B cell (primary cell): ENCODE measurements around the gene TYSND1. TPM values are rescaled to one million over a fixed set of nuclear protein-coding genes. Genes with fewer than 3 reads are reported as not detected.

Source experiments
- ATAC-seq: fragments of 200-7000 bp; cut with Tn5 transposase; one replicate; pipeline ENCODE4 v1.10.0; 2021; ENCODE audit warnings: low read depth, mild to moderate bottlenecking, moderate number of reproducible peaks, moderate library complexity
- CTCF ChIA-PET: fragments of 350-600 bp; sonication (Branson Sonifier 250); formaldehyde crosslinking; loops from one replicate; lab custom pipeline; 2021; ENCODE audit warnings: antibody characterized with exemption, inconsistent platforms; lab: Charles Lee
- POLR2A ChIA-PET: fragments of 350-600 bp; sonication (Branson Sonifier 250); formaldehyde crosslinking; loops from one replicate; lab custom pipeline; 2021; ENCODE audit warnings: antibody characterized with exemption; lab: Charles Lee
- DNase-seq: peaks from one replicate; pipeline ENCODE4 v3.0.0; 2013
- H2AFZ ChIP-seq: 2 replicates; pipeline ENCODE4 v1.6.1; 2012; ENCODE audit warnings: mild to moderate bottlenecking, low read depth, low read length; ENCODE audit not compliant: insufficient read depth, poor library complexity, severe bottlenecking
- H3K27ac ChIP-seq, 2 donors: 1 replicate in 1 of 2; 2 replicates in 1 of 2; pipeline ENCODE4 v1.5.1; 2012 to 2013; ENCODE audit warnings: low read length in 2 of 2, mild to moderate bottlenecking in 2 of 2, moderate library complexity in 1 of 2
- H3K27me3 ChIP-seq, 4 experiments: fragments of 200-600 bp in 1 of 4; sonication (generic) in 1 of 4; replicated peaks in 1 of 4; 1 replicate in 2 of 4; 2 replicates in 2 of 4; pipeline versions ENCODE4 v1.6.1 to v1.7.0; 2013 to 2016; ENCODE audit warnings: low read length in 3 of 4, mild to moderate bottlenecking in 2 of 4, mixed read lengths in 1 of 4, moderate library complexity in 1 of 4; ENCODE audit not compliant: insufficient read depth in 4 of 4, control insufficient read depth in 3 of 4; ENCODE audit errors: control extremely low read depth in 1 of 4
- H3K36me3 ChIP-seq, 2 experiments: replicated peaks in 1 of 2; 1 replicate in 1 of 2; 2 replicates in 1 of 2; pipeline versions ENCODE4 v1.6.1 to v1.7.1; 2013; ENCODE audit warnings: low read length in 1 of 2; ENCODE audit not compliant: insufficient read depth in 2 of 2, control insufficient read depth in 1 of 2; ENCODE audit errors: control extremely low read depth in 1 of 2, extremely low read depth in 1 of 2
- H3K4me1 ChIP-seq, 2 donors: fragments of 200-600 bp in 1 of 2; sonication (generic) in 1 of 2; 1 replicate in 1 of 2; 2 replicates in 1 of 2; pipeline versions ENCODE4 v1.5.1 to v1.6.1; 2013 to 2017; ENCODE audit warnings: low read length in 2 of 2; ENCODE audit not compliant: control insufficient read depth in 2 of 2, insufficient read depth in 2 of 2
- H3K4me2 ChIP-seq: replicated peaks from 2 replicates; pipeline ENCODE3; 2012; ENCODE audit warnings: mild to moderate bottlenecking, low read depth, low read length; ENCODE audit not compliant: poor library complexity, severe bottlenecking
- H3K4me3 ChIP-seq, 5 experiments: fragments of 200-600 bp in 1 of 5; sonication (generic) in 1 of 5; 1 replicate in 3 of 5; 2 replicates in 2 of 5; pipeline versions ENCODE4 v1.5.1 to v1.7.0; 2011 to 2016; ENCODE audit warnings: low read length in 4 of 5, mild to moderate bottlenecking in 4 of 5, low read depth in 2 of 5, control low read depth in 1 of 5, moderate library complexity in 1 of 5; ENCODE audit not compliant: insufficient read depth in 1 of 5; ENCODE audit errors: control extremely low read depth in 1 of 5, extremely low read depth in 1 of 5
- H3K79me2 ChIP-seq: fragments of 200-600 bp; sonication (generic); one replicate; pipeline ENCODE4 v1.6.0; 2016; ENCODE audit warnings: low read length; ENCODE audit not compliant: control insufficient read depth, insufficient read depth
- H3K9ac ChIP-seq: fragments of 200-600 bp; sonication (generic); 2 replicates; pipeline ENCODE4 v1.6.1; 2017; ENCODE audit warnings: mild to moderate bottlenecking, low read length, moderate library complexity
- H3K9me3 ChIP-seq, 3 donors: one replicate each; pipeline versions ENCODE4 v1.6.1 to v1.7.1; 2013; ENCODE audit warnings: low read length in 2 of 3; ENCODE audit not compliant: control insufficient read depth in 2 of 3, insufficient read depth in 1 of 3; ENCODE audit errors: control extremely low read depth in 1 of 3
- H4K20me1 ChIP-seq: 2 replicates; pipeline ENCODE4 v1.6.0; 2012; ENCODE audit warnings: mild to moderate bottlenecking, low read length; ENCODE audit not compliant: insufficient read depth, control insufficient read depth, poor library complexity, severe bottlenecking
- H3K27ac Mint-ChIP-seq: one replicate; pipeline ENCODE4 v1.8.0; 2021; ENCODE audit warnings: mixed read lengths
- H3K27me3 Mint-ChIP-seq: one replicate; pipeline ENCODE4 v1.8.0; 2021; ENCODE audit warnings: mixed read lengths
- H3K4me1 Mint-ChIP-seq: one replicate; pipeline ENCODE4 v1.8.0; 2021; ENCODE audit warnings: mixed read lengths
- H3K4me3 Mint-ChIP-seq: one replicate; pipeline ENCODE4 v1.8.0; 2021; ENCODE audit warnings: mixed read lengths
- H3K9me3 Mint-ChIP-seq: one replicate; pipeline ENCODE4 v1.8.0; 2022; ENCODE audit warnings: mixed read lengths; ENCODE audit not compliant: insufficient read depth
- CTCF ChIP-seq: fragments of 200-600 bp; IDR thresholded peaks from one replicate; pipeline ENCODE4 v1.8.0; 2022; ENCODE audit warnings: antibody characterized with exemption, mild to moderate bottlenecking
- EZH2 ChIP-seq: IDR thresholded peaks from 2 replicates; pipeline ENCODE4 v1.6.1; 2012; ENCODE audit warnings: borderline replicate concordance, low read depth, mild to moderate bottlenecking, moderate library complexity, low read length; ENCODE audit not compliant: insufficient read depth, poor library complexity, severe bottlenecking
- WGBS: methylation state at CpG from one replicate; pipeline ENCODE4 v1.1.5; 2013; ENCODE audit warnings: missing lambda C conversion rate; ENCODE audit not compliant: insufficient coverage; 5-methylcytosine and 5-hydroxymethylcytosine counted together
- intact Hi-C: fragments of 100-400 bp; cut with micrococcal nuclease; formaldehyde crosslinking; loops from one replicate; pipeline ENCODE4 v1.10.0; 2022
- polyA plus RNA-seq: library from polyadenylated mRNA; depleted of rRNA; stranded (reverse); fragments of >200 nt; gene quantifications from 2 replicates; pipeline ENCODE4 v1.2.3, GENCODE V29; 2012
- total RNA-seq, 2 donors: library from RNA; stranded (reverse); fragments of 120-200 nt in 1 of 2; gene quantifications; 1 replicate in 1 of 2; 2 replicates in 1 of 2; pipeline versions ENCODE4 v1.2.3 to v1.2.4, GENCODE V29; 2013 to 2022

The TYSND1 gene
- total and polyA plus RNA-seq, 2 donors (not counting 1 experiment from before 2014, with no cell fraction given), result 28.0 to 34.1 TPM

DNA sequence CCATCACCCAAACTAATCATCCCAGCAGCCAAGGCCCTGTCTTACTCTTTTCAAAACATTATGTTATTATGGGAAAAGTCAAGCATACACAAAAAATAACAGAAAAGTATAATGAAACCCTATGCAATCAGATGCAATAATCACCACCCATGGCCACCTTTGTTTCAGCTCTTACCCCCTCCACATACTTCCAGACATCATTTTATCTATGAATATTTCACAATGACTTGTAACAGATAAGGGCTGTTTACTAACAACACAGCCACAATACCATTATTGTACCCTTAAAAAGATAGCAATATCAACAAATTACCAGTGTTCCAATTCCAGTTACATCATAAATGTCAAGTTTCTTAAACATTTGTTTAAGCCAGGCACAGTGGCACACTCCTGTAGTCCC lies 49.0 kb downstream of the TYSND1 start:
- no peak overlapping the region for H3K4me3 Mint-ChIP-seq
- Histone ChIP-seq H3K9me3 (no peaks in the 10 kb centered on the region), H4K20me1 (no peaks in the 10 kb centered on the region), H3K27me3 (no peaks in the 10 kb centered on the region), H3K4me1 (no peaks in the 10 kb centered on the region), H3K9ac (no peak overlapping the region), H3K27ac (no peak overlapping the region), H3K79me2 (no peaks in the 10 kb centered on the region), H2AFZ (no peak overlapping the region), H3K4me3 (no peak overlapping the region), H3K36me3 (no peaks in the 10 kb centered on the region), H3K4me2 (no peak overlapping the region)
- peaks cover 10% of the 10 kb centered on the region for H3K27me3 Mint-ChIP-seq
- DNase-seq (no peak), ATAC-seq (no peak)
- POLR2A ChIA-PET, result no interaction called here
- no peak overlapping the region for H3K27ac Mint-ChIP-seq
- H3K4me1 Mint-ChIP-seq, result no peaks in the 10 kb centered on the region
- H3K9me3 Mint-ChIP-seq, result no peaks in the 10 kb centered on the region
- CTCF ChIA-PET, result no interaction called here
- no peak for TF ChIP-seq CTCF
- no peak for TF ChIP-seq EZH2
- intact Hi-C loops, result no loop called here

DNA sequence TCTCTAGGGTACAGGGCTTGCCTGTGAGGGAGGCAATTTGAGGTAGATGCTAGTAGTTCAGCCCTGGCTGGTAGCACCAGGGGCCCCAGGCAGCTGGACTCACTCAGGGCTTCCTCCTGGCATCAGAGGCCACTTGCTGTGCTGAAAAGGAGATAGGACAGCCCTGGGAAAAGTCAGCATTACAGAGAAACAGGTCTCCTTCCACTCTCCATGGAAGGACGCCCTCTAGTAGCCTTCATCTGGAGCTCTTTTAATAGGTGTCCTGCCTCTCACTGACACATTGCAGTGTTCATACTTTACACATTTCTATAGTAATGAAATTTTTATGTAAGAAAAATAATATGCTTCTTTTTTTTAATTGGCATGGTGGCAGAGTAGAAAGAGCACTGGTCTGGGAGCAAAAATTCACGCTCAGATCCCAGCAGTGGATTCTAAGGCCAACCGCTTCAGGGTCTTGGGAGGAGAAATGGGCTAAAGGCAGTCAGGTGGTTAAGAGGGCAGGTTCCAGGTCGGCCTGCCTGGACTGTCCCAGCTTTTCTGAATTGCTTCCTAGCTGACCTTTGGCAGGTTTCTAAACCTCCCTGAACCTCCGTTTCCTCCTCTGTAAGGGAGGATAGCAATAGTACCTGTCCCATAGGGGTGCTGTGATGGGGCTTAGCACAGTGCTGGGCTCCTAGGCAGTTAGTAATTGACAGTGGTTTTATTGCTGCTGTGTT lies 49.6 kb downstream of the TYSND1 start:
- no peaks in the 10 kb centered on the region for H3K79me2 ChIP-seq
- intact Hi-C loops, result no loop called here
- no peak for TF ChIP-seq EZH2
- TF ChIP-seq CTCF, result no peak
- H3K27ac ChIP-seq, result no peak overlapping the region
- H3K4me1 Mint-ChIP-seq, result no peaks in the 10 kb centered on the region
- DNase-seq (no peak), ATAC-seq (no peak)
- no peaks in the 10 kb centered on the region for H3K4me1 ChIP-seq
- WGBS, result 100% methylated on average over 3 of the region's 5 CpGs
- no peak overlapping the region for H3K4me2 ChIP-seq
- H3K9ac ChIP-seq, result no peak overlapping the region
- no peaks in the 10 kb centered on the region for H3K36me3 ChIP-seq
- no peaks in the 10 kb centered on the region for H3K27me3 ChIP-seq
- no peak overlapping the region for H2AFZ ChIP-seq
- H3K4me3 Mint-ChIP-seq, result no peak overlapping the region
- H3K27ac Mint-ChIP-seq, result no peak overlapping the region
- H3K4me3 ChIP-seq, result no peak overlapping the region
- POLR2A ChIA-PET, result no interaction called here
- no peaks in the 10 kb centered on the region for H4K20me1 ChIP-seq
- no peaks in the 10 kb centered on the region for H3K9me3 ChIP-seq
- H3K27me3 Mint-ChIP-seq, result peaks cover 10% of the 10 kb centered on the region
- CTCF ChIA-PET, result no interaction called here
- no peaks in the 10 kb centered on the region for H3K9me3 Mint-ChIP-seq
